PC-9 (cell line): Measurements from ENCODE around the gene MIX23. TPM values are rescaled to one million over a fixed set of nuclear protein-coding genes. Genes with fewer than 3 reads are reported as not detected.

Experiments used
- BruUV-seq: library from RNA; stranded (reverse); fragments of 400-500 nt; replicated peaks from 2 replicates; lab custom pipeline; 2021; lab: Mats Ljungman, UMichigan
- CTCF ChIA-PET: fragments of 300-600 bp; sonication (Branson Sonifier 250); formaldehyde crosslinking; loops from one replicate; lab custom pipeline; 2022; ENCODE audit warnings: antibody characterized with exemption; lab: Charles Lee
- POLR2A ChIA-PET: fragments of 300-600 bp; sonication (Branson Sonifier 250); formaldehyde crosslinking; loops from one replicate; lab custom pipeline; 2022; ENCODE audit warnings: antibody characterized with exemption; ENCODE audit not compliant: unreplicated experiment; lab: Charles Lee
- DNase-seq, 2 experiments: peaks; one replicate each; pipeline versions ENCODE4 v3.0.0 to v3.0.0-alpha.2; 2015 to 2022; ENCODE audit warnings: mixed read lengths in 1 of 2
- H2AFZ ChIP-seq: fragments of 200-600 bp; sonication (generic); 2 replicates; pipeline ENCODE4 v1.8.1; 2017; ENCODE audit warnings: antibody characterized with exemption
- H3F3A ChIP-seq: fragments of 200-600 bp; sonication (generic); 2 replicates; pipeline ENCODE4 v1.8.1; 2017; ENCODE audit warnings: antibody characterized with exemption, mild to moderate bottlenecking, low read depth; ENCODE audit not compliant: insufficient read depth
- H3K27ac ChIP-seq: fragments of 200-600 bp; sonication (generic); 2 replicates; pipeline ENCODE4 v1.6.1; 2016; ENCODE audit warnings: mixed run types
- H3K27me3 ChIP-seq: fragments of 200-600 bp; sonication (generic); 2 replicates; pipeline ENCODE4 v1.6.1; 2016; ENCODE audit warnings: low read depth, mixed run types; ENCODE audit not compliant: insufficient read depth
- H3K36me3 ChIP-seq: fragments of 200-600 bp; sonication (generic); 2 replicates; pipeline ENCODE4 v1.6.1; 2016; ENCODE audit warnings: low read depth, mixed run types
- H3K4me1 ChIP-seq: fragments of 200-600 bp; sonication (generic); replicated peaks from 2 replicates; pipeline ENCODE4 v1.6.1; 2016; ENCODE audit warnings: mixed run types; ENCODE audit not compliant: insufficient read depth
- H3K4me2 ChIP-seq: fragments of 200-600 bp; sonication (generic); 2 replicates; pipeline ENCODE4 v1.6.1; 2017; ENCODE audit warnings: mixed run types
- H3K4me3 ChIP-seq: fragments of 200-600 bp; sonication (generic); 2 replicates; pipeline ENCODE4 v1.6.1; 2016; ENCODE audit warnings: mixed run types
- H3K79me2 ChIP-seq: fragments of 200-600 bp; sonication (generic); 2 replicates; pipeline ENCODE4 v1.6.1; 2017; ENCODE audit warnings: low read depth, mixed run types
- H3K9me2 ChIP-seq: fragments of 200-600 bp; sonication (generic); 2 replicates; pipeline ENCODE4 v1.8.1; 2017; ENCODE audit warnings: mild to moderate bottlenecking; ENCODE audit not compliant: insufficient read depth
- H3K9me3 ChIP-seq: fragments of 200-600 bp; sonication (generic); 2 replicates; pipeline ENCODE4 v1.8.1; 2016; ENCODE audit warnings: low read depth; ENCODE audit not compliant: insufficient read depth
- H4K20me1 ChIP-seq: fragments of 200-600 bp; sonication (generic); 2 replicates; pipeline ENCODE4 v1.8.1; 2017; ENCODE audit not compliant: insufficient read depth
- CTCF ChIP-seq: fragments of 200-600 bp; sonication (generic); conservative IDR thresholded peaks from 2 replicates; pipeline ENCODE4 v1.6.1; 2017; ENCODE audit warnings: mixed run types, antibody characterized with exemption, mild to moderate bottlenecking, moderate library complexity
- EZH2 ChIP-seq: fragments of 200-600 bp; sonication (generic); IDR thresholded peaks from 2 replicates; pipeline ENCODE4 v1.8.0; 2017; ENCODE audit warnings: antibody characterized with exemption, low read depth
- intact Hi-C: fragments of 100-400 bp; cut with micrococcal nuclease; formaldehyde crosslinking; loops from one replicate; pipeline ENCODE4 v1.10.0; 2022; ENCODE audit not compliant: unreplicated experiment
- total RNA-seq: library from RNA; stranded (reverse); gene quantifications from 2 replicates; pipeline ENCODE4 v1.2.3, GENCODE V29; 2021

Gene MIX23
- total RNA-seq, 1 experiment from 2014 or later: 63.6 TPM

DNA sequence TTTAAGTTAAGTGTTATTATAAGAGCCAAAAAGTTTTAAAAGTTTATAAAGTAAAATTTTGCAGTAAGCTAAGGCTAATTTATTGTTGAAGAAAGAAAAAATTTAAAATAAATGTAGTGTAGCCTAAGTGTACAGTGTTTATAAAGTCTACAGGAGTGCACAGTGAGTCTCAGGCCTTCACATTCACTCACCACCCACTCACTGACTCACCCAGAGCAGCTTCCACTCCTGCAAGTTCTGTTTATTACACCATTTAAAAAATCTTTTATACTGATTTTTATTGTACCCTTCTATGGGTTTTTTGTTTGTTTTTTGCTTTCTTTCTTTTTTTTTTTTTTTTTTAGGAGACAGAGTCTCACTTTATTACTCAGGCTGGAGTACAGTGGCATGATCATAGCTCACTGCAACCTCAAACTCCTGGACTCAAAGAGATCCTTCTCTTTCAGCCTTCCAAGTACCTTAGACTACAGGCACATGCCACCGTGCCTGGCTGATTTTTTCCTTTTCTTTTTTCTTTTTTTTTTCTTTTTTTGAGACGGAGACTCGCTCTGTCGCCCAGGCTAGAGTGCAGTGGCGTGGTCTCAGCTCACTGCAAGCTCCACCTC is 32.1 kb downstream of the MIX23 start:
- Histone ChIP-seq H4K20me1 (no peaks in the 10 kb centered on the region), H2AFZ (no peak overlapping the region), H3K27me3 (no peaks in the 10 kb centered on the region), H3K36me3 (no peaks in the 10 kb centered on the region), H3K9me2 (no peaks in the 10 kb centered on the region; the same call in 1 of the 2 replicates), H3K9me3 (no peaks in the 10 kb centered on the region), H3K27ac (no peak overlapping the region), H3K79me2 (no peaks in the 10 kb centered on the region), H3K4me3 (no peak overlapping the region), H3K4me2 (no peak overlapping the region), H3K4me1 (no peaks in the 10 kb centered on the region), H3F3A (no peaks in the 10 kb centered on the region)
- intact Hi-C loops: no loop called here
- no peak for DNase-seq
- no TSS peak for BruUV-seq
- ChIA-PET CTCF (interaction anchor here (0.6 kb wide), 1 partner anchor 13 kb away, joined by 4 read pairs; no protein-coding TSS in a partner anchor), POLR2A (no interaction called here)
- no peak for TF ChIP-seq EZH2
- no peak for TF ChIP-seq CTCF

DNA sequence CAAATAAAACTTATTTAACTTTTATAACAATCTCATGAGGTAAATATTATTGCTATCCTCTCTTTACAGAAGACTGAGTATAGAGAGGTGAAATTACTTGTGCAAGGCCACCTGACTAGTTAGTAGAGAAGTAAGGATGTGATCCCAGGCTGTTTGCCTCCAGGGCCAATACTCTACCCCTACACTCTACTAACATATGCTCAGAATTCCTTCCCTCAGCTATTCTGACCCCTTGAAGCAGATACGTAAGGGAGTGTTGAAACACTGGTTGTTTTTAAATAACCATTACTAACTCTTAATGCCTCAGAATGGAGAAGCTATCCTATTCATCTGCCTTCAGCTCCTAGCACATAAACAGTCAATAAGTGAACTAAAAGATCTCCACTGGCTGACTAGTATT is 33.9 kb downstream of the MIX23 start:
- no peak for TF ChIP-seq EZH2
- no peak for TF ChIP-seq CTCF
- no peaks in the 10 kb centered on the region for H3K79me2 ChIP-seq
- H2AFZ ChIP-seq: no peak overlapping the region
- no peaks in the 10 kb centered on the region for H3F3A ChIP-seq
- BruUV-seq: no TSS peak
- no peaks in the 10 kb centered on the region for H3K27me3 ChIP-seq
- no peaks in the 10 kb centered on the region for H4K20me1 ChIP-seq
- H3K4me3 ChIP-seq: no peak overlapping the region
- H3K9me2 ChIP-seq: no peaks in the 10 kb centered on the region; the same call in 1 of the 2 replicates
- no peak for DNase-seq
- H3K4me1 ChIP-seq: no peaks in the 10 kb centered on the region
- no peak overlapping the region for H3K27ac ChIP-seq
- H3K36me3 ChIP-seq: no peaks in the 10 kb centered on the region
- no peaks in the 10 kb centered on the region for H3K9me3 ChIP-seq
- CTCF ChIA-PET: interaction anchor here (0.6 kb wide), 1 partner anchor 339 kb away, joined by 4 read pairs; no protein-coding TSS in a partner anchor
- intact Hi-C loops: no loop called here
- POLR2A ChIA-PET: no interaction called here
- H3K4me2 ChIP-seq: no peak overlapping the region

- no peaks in the 10 kb centered on the region for H4K20me1 ChIP-seq
- BruUV-seq: no TSS peak
- H3K4me1 ChIP-seq: no peaks in the 10 kb centered on the region
- POLR2A ChIA-PET: no interaction called here
- H3K36me3 ChIP-seq: no peaks in the 10 kb centered on the region
- no peak overlapping the region for H3K4me2 ChIP-seq
- H3F3A ChIP-seq: no peaks in the 10 kb centered on the region
- H3K4me3 ChIP-seq: no peak overlapping the region
- no peak for TF ChIP-seq EZH2
- TF ChIP-seq CTCF: no peak
- CTCF ChIA-PET: no interaction called here
- 0 out of 2 replicates have a peak overlapping the region, but pooled peaks have one; percentile 41 for H2AFZ ChIP-seq
- no peaks in the 10 kb centered on the region for H3K9me3 ChIP-seq
- H3K27ac ChIP-seq: no peak overlapping the region
- H3K9me2 ChIP-seq: no peaks in the 10 kb centered on the region; the same call in 1 of the 2 replicates
- no peaks in the 10 kb centered on the region for H3K27me3 ChIP-seq
- no peak for DNase-seq
- intact Hi-C loops: no loop called here
- H3K79me2 ChIP-seq: no peaks in the 10 kb centered on the region
Measured at GRCh38 chr3:122343654-122344053, 39.4 kb downstream of the MIX23 start.
